ENCODE results near the gene SCUBE2. TPM values are rescaled to one million over a fixed set of nuclear protein-coding genes. Genes with fewer than 3 reads are reported as not detected.

The SCUBE2 gene
- total and polyA plus RNA-seq, 12 donors: 0.22 to 4.1 (median 1.5) TPM

DNA sequence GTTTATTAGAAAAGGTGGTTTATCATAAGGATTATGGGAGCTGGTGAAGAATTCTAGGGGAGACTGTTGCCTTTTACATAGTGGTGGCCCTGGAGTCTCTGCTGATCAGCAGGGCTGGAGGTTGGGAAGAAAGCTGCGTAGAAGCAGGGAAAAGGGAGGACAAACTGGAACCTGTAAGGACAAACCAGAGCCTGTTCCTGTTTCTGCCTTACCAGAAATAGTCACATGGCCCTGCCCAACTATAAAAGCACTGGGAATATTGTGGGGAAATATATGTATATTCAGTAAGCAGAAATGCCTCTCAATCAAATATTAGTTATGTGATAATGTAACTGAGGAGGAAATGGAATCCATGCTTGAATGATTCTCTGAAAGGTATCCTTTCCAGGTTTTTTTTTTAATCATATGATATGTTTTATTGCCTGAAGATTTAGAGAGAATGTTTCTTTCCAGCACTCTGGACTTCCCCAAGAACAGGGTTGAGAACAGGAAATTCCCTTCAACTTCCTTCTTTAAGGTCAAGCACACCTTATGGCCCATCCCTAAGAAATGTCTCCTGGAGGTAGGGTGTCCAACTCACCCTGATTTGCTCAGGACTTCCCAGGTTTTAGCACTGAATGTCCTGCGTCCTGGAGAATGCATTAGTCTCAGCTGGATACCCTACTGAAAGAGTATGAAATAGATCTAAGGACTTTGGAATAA, 33.9 kb upstream of the SCUBE2 start:
- intact Hi-C loops (cut with DNase I): no loop called here
- H3K9me3 ChIP-seq: no peaks in the 10 kb centered on the region
- H3K27ac ChIP-seq: no peak overlapping the region
- peaks cover 0 to 16% (median 0%) of the 10 kb centered on the region in 9 donors for H3K4me1 ChIP-seq
- H3K27me3 ChIP-seq: no peaks in the 10 kb centered on the region
- DNase-seq (no peak), ATAC-seq (no peak)
- peaks cover 0 to 7% (median 0%) of the 10 kb centered on the region in 9 donors for H3K36me3 ChIP-seq
- TF ChIP-seq CTCF (IDR thresholded peaks at IDR 0.05): no peak
- 93 to 94% methylated on average over 2 of the region's 2 CpGs for WGBS, 2 donors
- no peak overlapping the region for H3K4me3 ChIP-seq

DNA sequence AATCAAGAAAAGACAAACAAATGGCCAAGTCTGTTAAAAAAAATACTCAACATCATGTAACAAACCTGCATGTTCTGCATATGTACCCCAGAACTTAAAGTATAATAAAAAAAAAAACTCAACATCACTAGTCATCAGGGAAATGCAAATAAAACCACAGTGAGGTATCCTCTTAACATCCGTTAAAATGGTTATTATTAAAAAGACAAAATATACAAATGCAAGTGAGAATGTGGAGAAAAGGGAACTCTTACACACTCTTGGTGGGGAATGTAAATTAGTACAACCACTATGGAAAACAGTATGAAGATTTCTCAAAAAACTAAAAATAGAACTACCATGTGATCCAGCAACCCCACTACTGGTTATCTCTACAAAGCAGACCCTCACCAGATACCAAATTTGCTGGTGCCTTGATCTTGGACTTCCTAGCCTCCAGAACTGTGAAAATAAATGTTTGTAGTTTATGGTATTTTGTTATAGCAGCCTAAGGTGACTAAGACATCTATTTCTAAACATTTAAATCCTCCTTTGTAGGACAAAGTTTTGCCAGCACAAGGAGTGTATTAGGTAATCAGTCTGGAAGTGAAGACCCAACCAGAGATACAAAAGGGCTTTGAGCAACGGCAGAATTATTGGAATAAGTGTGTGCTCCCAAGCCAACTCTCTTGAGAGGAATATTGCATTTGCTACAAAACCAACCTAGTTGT, 32.4 kb upstream of the SCUBE2 start:
- DNase-seq (no peak), ATAC-seq (no peak)
- WGBS, 2 donors: 90 to 94% methylated on average over 2 of the region's 2 CpGs
- no peak overlapping the region for H3K27ac ChIP-seq
- intact Hi-C loops (cut with DNase I): no loop called here
- H3K4me1 ChIP-seq: peaks cover 0 to 11% (median 0%) of the 10 kb centered on the region in 9 donors
- H3K27me3 ChIP-seq: no peaks in the 10 kb centered on the region
- H3K9me3 ChIP-seq: no peaks in the 10 kb centered on the region
- no peak overlapping the region for H3K4me3 ChIP-seq
- no peak for TF ChIP-seq CTCF (IDR thresholded peaks at IDR 0.05)
- peaks cover 0 to 7% (median 0%) of the 10 kb centered on the region in 9 donors for H3K36me3 ChIP-seq

GRCh38 chr11:9121469-9121796, 30.0 kb upstream of the SCUBE2 start:
- no peak for TF ChIP-seq CTCF (IDR thresholded peaks at IDR 0.05)
- H3K27me3 ChIP-seq: no peaks in the 10 kb centered on the region
- intact Hi-C loops (cut with DNase I): no loop called here
- ATAC-seq (no peak), DNase-seq (no peak)
- no peak overlapping the region for H3K4me3 ChIP-seq
- no peaks in the 10 kb centered on the region for H3K9me3 ChIP-seq
- peaks cover 0 to 6% (median 0%) of the 10 kb centered on the region in 9 donors for H3K4me1 ChIP-seq
- H3K36me3 ChIP-seq: peaks cover 0 to 7% (median 0%) of the 10 kb centered on the region in 9 donors
- WGBS, 2 donors: 97 to 100% methylated on average over 2 of the region's 2 CpGs
- H3K27ac ChIP-seq: no peak overlapping the region

DNA sequence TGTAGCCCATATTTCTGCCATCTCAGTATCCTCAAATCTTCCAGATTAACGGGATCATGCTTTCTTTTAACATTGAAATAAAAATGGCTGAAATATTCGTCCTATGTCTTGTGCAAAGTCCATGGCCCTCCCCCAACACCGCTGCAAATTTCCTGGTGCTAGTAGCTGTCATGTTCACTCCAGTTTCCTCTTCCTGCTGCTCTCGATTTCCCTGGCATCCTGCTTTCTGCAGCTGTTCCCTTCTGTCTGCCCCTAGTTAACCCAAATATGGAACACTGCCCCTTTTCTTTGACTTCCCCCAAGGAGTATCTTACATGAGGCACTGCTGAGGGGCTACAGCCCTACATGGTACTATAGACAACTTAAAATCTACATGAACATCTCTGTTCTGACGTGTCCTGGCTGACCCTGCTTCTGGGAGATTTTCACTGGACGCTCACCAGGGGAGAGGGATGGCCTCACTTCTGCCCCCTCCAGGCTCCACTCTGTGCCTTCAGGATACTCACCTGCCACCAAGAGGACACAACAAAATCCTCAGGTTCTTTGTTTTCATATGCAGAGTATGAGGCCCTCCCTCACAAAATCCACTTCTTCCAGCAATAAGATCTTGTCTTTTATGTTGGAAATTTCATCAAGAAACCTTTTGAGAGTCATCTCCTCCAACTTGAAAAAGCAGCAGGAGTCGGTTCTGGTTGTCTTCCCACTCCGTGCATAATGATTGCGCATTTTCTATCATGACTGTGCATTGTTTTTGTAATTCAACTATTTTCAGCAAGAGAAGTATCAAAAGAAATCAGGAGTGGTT, 29.5 kb upstream of the SCUBE2 start:
- DNase-seq: no peak
- no peaks in the 10 kb centered on the region for H3K27me3 ChIP-seq
- no peaks in the 10 kb centered on the region for H3K9me3 ChIP-seq
- intact Hi-C loops (cut with DNase I): no loop called here
- 65 to 69% methylated on average over 9 of the region's 9 CpGs for WGBS, 2 donors
- peaks cover 0 to 4% (median 0%) of the 10 kb centered on the region in 9 donors for H3K4me1 ChIP-seq
- H3K4me3 ChIP-seq: no peak overlapping the region
- no peak overlapping the region for H3K27ac ChIP-seq
- H3K36me3 ChIP-seq: peaks cover 0 to 13% (median 0%) of the 10 kb centered on the region in 9 donors
- peak in 4 of 9 donors; percentile 9 to 26 (median 15) for TF ChIP-seq CTCF (IDR thresholded peaks at IDR 0.05)
- peak in 2 of 8 donors; percentile 18 to 35 for ATAC-seq

All from heart right ventricle (tissue), 16 donors.